ENCODE data around the gene ST7.

The ST7 gene

GRCh38 chr7:117034851-117035464, 81.7 kb downstream of the ST7 start:
- peak in 1 of 4 experiments; percentile 12 for DNase-seq

- no peak for DNase-seq
Observed at GRCh38 chr7:117035465-117035862, 82.2 kb downstream of the ST7 start.

- DNase-seq, result no peak
Observed at GRCh38 chr7:117036053-117036669, 82.9 kb downstream of the ST7 start.

GRCh38 chr7:117036836-117037235, 83.5 kb downstream of the ST7 start:
- DNase-seq, result no peak

GRCh38 chr7:117038408-117038807, 85.1 kb downstream of the ST7 start:
- DNase-seq, result no peak

- peak in 2 of 4 experiments; percentile 14 to 29 for DNase-seq
Observed at GRCh38 chr7:117041007-117041406, 87.7 kb downstream of the ST7 start.

- DNase-seq, result no peak
Observed at GRCh38 chr7:117041822-117042221, 88.5 kb downstream of the ST7 start.

GRCh38 chr7:117043108-117043825, 90.0 kb downstream of the ST7 start:
- no peak for DNase-seq

- DNase-seq, result no peak
Observed at GRCh38 chr7:117044664-117045063, 91.4 kb downstream of the ST7 start.

GRCh38 chr7:117045927-117046710, 92.8 kb downstream of the ST7 start:
- DNase-seq, result peak in 1 of 4 experiments; percentile 19

GRCh38 chr7:117047496-117047895, 94.2 kb downstream of the ST7 start:
- DNase-seq, result no peak

GRCh38 chr7:117048114-117048866, 95.0 kb downstream of the ST7 start:
- DNase-seq, result no peak

- no peak for DNase-seq
Observed at GRCh38 chr7:117048882-117049281, 95.6 kb downstream of the ST7 start.

- DNase-seq, result no peak
Observed at GRCh38 chr7:117051808-117052207, 98.5 kb downstream of the ST7 start.

GRCh38 chr7:117053432-117053831, 100.1 kb downstream of the ST7 start:
- no peak for DNase-seq

GRCh38 chr7:117061751-117062150, 108.5 kb downstream of the ST7 start:
- DNase-seq, result no peak

GRCh38 chr7:117062300-117062699, 109.0 kb downstream of the ST7 start:
- no peak for DNase-seq

GRCh38 chr7:117064688-117065087, 111.4 kb downstream of the ST7 start:
- no peak for DNase-seq

GRCh38 chr7:117065571-117066150, 112.4 kb downstream of the ST7 start:
- DNase-seq, result no peak

- peak; percentile 20 to 83 (median 58) for DNase-seq
Observed at GRCh38 chr7:117066668-117067067, 113.4 kb downstream of the ST7 start.

GRCh38 chr7:117067340-117067739, 114.0 kb downstream of the ST7 start:
- no peak for DNase-seq
